ENCODE results near the gene SOX12. TPM values are rescaled to one million over a fixed set of nuclear protein-coding genes. Genes with fewer than 3 reads are reported as not detected.
A peak's percentile ranks its signal among the peaks of the same experiment; 100 is the strongest.

Gene SOX12
- total RNA-seq, 3 donors from 2014 or later, result 1.1 to 3.7 (median 3.3) TPM

DNA sequence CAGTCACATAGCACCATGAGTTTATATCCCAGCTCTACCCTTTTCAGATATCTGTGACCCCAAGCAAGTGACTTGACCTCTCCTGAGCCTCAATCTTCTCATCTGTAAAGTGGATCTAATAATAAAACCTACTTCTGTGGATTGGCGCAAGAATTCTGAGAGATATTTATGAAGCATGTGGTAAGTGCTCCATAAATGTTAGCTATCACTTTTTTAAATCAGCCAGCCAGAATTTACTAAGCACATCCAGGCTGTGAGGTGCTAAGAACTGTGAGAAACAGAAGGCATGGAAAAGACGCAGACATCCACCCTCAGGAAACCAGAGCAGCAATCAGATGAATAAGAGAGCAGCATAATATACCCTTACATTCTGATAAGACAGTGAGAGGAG lies 35.7 kb upstream of the SOX12 start:
- Histone ChIP-seq H3K9me3 (no peaks in the 10 kb centered on the region), H3K4me1 (no peaks in the 10 kb centered on the region), H3K27me3 (no peaks in the 10 kb centered on the region), H3K4me3 (peak overlapping the region; percentile 59 to 70 (median 67)), H3K27ac (peak overlapping the region; percentile 87), H3K36me3 (no peaks in the 10 kb centered on the region)
- TF ChIP-seq POLR2AphosphoS5 (IDR thresholded peaks at IDR 0.05), result no peak
- no peak for TF ChIP-seq CTCF (IDR thresholded peaks at IDR 0.05)
- no peak for TF ChIP-seq POLR2A (IDR thresholded peaks at IDR 0.05)
- intact Hi-C loops (cut with DNase I; ENCODE audit: low total_unique reads), result no loop called here
- DNase-seq (ENCODE audit: low spot score in 2 of 2), result no peak

- Histone ChIP-seq H3K4me1 (no peaks in the 10 kb centered on the region), H3K4me3 (peak within 1 kb of the TSS; percentile 59 to 70 (median 67)), H3K27me3 (no peaks in the 10 kb centered on the region), H3K9me3 (no peaks in the 10 kb centered on the region), H3K27ac (peak within 1 kb of the TSS; percentile 87), H3K36me3 (no peaks in the 10 kb centered on the region)
- DNase-seq (ENCODE audit: low spot score in 2 of 2), result peak; percentile 81 to 92
- TF ChIP-seq CTCF (IDR thresholded peaks at IDR 0.05), result peak in 2 of 3 donors; percentile 41 to 51
- TF ChIP-seq POLR2AphosphoS5 (IDR thresholded peaks at IDR 0.05), result peak in 2 of 3 donors; percentile 10 to 28
- no peak for TF ChIP-seq POLR2A (IDR thresholded peaks at IDR 0.05)
- intact Hi-C loops (cut with DNase I; ENCODE audit: low total_unique reads), result no loop called here
Observed at GRCh38 chr20:290084-290831, 35.1 kb upstream of the SOX12 start, which contains the start of gene C20orf96. TSS of gene C20orf96 (minus strand) at chr20:290750. CDS start at chr20:290610, 140 bp downstream.

GRCh38 chr20:294602-295001 lies 30.8 kb upstream of the SOX12 start:
- Histone ChIP-seq H3K27ac (no peak overlapping the region), H3K27me3 (no peaks in the 10 kb centered on the region), H3K4me3 (no peak overlapping the region), H3K4me1 (peaks cover 4 to 11% of the 10 kb centered on the region in 2 donors), H3K36me3 (no peaks in the 10 kb centered on the region), H3K9me3 (no peaks in the 10 kb centered on the region)
- intact Hi-C loops (cut with DNase I; ENCODE audit: low total_unique reads), result no loop called here
- TF ChIP-seq POLR2A (IDR thresholded peaks at IDR 0.05) (no peak), CTCF (IDR thresholded peaks at IDR 0.05) (no peak), POLR2AphosphoS5 (IDR thresholded peaks at IDR 0.05) (no peak)
- DNase-seq (ENCODE audit: low spot score in 2 of 2), result no peak

GRCh38 chr20:295804-296203 lies 29.5 kb upstream of the SOX12 start:
- no peak overlapping the region for H3K27ac ChIP-seq
- intact Hi-C loops (cut with DNase I; ENCODE audit: low total_unique reads), result no loop called here
- no peak for DNase-seq (ENCODE audit: low spot score in 2 of 2)

More at GRCh38 chr20:295804-296203, 29.5 kb upstream of the SOX12 start:
- Histone ChIP-seq H3K9me3 (no peaks in the 10 kb centered on the region), H3K4me3 (no peak overlapping the region), H3K36me3 (no peaks in the 10 kb centered on the region), H3K27me3 (no peaks in the 10 kb centered on the region), H3K4me1 (peaks cover 4 to 19% of the 10 kb centered on the region in 2 donors)
- TF ChIP-seq CTCF (IDR thresholded peaks at IDR 0.05) (no peak), POLR2A (IDR thresholded peaks at IDR 0.05) (no peak), POLR2AphosphoS5 (IDR thresholded peaks at IDR 0.05) (no peak)

Measured in breast epithelium (tissue), 4 donors.